AG08395 (cell line): ENCODE results near the gene MARCHF3.
"Not testable (repeated sequence)": the region's sequence is repeated elsewhere in the genome, so short reads cannot be mapped to it uniquely, and the experiment has no call there.

Source experiments
- DNase-seq: peaks from one replicate; pipeline ENCODE4 v3.0.0; 2012; ENCODE audit warnings: mixed read lengths, low spot score

Gene MARCHF3

DNA sequence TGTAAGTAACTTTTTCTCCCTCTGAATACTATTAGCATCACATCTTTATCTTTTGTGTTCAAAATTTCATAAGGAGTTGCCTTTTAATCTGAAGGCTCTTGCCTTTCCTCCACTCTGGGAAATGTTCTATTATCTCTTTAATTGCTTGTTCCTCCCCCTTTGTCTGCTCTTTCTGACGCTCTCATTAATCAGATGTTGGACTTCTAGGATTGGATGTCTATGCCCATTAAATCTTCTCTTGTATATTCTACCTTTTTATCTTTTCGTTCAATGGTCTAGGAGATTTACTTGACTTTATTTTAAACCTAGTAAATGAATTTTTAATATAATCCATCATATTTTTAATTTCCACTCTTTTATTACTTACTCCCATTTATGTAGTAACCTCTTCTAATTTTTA lies 76.7 kb downstream of the MARCHF3 start:
- DNase-seq: no peak

DNA sequence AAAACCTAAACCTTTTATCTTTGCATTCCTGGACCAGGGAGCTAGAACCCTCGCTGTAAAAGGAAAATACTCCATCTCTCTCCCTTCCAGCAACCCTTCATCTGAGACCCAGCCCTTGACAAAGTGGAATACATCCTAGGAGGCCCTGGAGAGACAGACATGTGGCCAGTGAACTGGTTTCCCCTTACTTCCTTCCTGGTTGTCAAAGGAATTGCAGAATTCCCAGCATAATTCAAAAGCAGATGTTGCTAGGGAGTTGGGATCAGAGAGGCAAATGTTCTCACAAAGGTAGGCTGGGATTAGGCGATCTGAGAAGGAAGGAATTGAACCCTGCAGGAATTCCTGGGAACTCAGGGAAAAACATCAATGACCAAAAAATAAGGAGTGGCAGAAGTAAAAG lies 80.9 kb downstream of the MARCHF3 start:
- no peak for DNase-seq

DNA sequence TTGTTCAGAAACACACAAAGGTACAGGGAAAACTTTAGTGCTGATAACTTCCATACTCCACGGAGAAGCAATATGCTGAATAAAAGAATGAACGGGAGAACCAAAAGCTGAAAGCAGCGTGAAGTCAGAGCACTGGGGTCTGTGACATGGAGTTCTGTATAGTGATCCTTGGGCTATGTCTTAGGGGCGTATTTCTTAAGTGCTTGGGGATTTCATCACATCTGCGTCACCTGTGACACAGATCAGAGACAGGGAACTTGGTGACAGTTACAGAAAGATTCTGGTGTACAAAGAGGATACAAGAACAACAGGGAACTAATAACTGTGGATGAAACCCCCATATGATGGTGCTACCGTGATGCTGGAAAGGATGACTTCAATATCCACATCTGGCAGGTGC lies 81.9 kb downstream of the MARCHF3 start:
- no peak for DNase-seq

DNA sequence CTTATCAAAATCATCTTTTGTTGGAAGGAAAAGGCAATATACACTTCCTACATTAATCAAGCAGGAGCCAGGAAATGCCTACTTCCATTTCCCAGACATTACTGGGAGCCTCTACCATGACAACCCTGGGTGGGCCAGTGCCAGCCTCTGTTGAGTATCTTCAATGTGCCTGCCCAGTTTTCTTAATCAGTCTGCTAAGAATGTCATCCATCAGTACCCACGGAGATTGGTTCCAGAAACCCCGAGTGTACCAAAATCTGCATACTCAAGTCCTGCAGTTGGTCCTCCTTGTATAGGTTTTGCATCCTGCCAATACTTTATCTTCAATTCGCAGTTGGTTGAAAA lies 82.4 kb downstream of the MARCHF3 start:
- DNase-seq: no peak

DNA sequence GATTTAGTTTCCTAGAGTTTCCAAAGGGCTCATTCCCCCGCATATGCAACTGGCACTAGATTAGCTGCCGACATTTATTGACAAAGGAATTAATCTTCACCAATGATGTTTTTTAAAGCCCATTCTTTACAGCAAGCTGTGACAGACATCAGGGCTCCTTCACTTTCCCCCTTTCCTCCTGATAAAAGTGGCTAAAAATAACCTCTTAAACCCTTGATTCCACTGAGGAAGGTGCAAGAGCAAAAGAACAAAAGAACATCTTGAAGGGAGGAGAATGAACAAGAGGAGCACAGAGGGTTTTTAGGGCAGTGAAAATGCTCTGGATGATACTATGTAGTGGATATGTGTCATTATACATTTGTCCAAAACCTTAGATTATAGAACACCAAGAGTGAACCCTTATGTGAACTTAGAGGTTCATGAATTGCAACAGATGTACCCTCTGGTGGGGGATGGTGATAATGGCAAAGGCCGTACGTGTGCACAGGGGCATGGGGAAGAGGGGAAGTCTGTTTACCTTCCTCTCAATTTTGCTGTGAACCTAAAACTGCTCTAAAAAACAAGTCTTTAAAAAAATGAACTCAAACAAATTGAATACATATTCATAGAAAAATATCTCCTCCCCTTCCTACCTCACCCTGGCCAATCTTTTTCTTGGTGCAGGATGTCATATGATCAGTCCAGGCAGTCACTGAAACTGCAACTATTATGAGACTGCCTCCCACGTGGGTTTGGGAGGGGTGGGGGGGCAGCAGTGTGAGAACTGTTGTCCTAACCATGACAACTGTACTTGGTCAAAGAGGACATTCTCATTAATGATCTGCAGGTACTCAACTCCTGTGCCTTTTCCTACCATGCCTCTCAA lies 83.0 kb downstream of the MARCHF3 start:
- no peak for DNase-seq

DNA sequence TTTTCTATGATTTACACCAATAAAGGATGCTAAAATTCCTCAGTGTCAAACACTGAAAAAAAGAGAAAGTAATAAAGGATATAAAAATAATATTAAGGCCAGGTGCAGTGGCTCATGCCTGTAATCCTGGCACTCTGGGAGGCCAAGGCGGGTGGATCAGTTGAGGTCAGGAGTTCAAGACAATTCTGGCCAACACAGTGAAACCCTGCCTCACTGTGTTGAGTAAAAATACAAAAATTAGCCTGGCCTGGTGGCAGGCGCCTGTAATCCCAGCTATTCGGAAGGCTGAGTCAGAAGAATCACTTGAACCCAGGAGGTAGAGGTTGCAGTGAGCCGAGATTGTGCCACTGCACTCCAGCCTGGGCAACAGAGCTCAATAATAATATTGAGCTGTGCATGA lies 87.5 kb downstream of the MARCHF3 start:
- not testable (repeated sequence) for DNase-seq

DNA sequence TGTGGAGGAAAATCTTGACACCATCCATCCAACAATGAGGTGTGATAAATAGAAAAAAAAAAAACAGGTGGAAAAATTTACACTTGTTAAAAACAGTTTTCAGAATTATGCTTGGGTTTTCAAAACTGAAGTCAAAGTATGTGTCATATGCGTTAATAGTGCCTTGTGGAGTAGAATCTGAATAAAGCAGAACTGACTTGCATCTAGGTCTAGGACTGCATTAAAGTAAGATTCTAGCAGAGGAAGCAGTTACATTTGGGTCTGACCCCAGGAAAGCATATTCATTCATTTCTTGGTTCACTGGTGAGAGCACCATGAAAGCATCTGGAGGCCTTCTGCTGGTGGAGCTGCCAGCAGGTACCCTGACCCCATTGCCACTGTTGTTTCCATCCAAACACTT lies 89.0 kb downstream of the MARCHF3 start:
- DNase-seq: no peak

DNA sequence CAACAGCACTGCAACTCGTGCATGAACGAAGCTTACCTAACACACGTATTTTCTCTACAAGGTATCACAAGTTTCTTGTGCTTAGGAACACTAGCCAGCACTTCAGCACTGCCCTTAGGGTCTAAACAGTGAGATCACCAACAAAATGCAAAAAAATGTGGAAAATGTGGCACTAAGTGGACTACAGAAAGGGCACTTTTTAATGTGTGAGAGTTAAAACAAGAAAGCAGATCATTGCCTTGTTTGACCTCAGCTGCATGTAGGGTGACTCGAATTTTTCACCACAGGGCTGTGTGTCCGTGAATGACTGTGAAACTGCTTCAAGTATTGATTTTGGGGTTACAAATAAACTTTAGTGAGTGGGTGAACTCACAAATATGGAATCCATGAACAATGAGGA lies 90.5 kb downstream of the MARCHF3 start:
- no peak for DNase-seq

DNA sequence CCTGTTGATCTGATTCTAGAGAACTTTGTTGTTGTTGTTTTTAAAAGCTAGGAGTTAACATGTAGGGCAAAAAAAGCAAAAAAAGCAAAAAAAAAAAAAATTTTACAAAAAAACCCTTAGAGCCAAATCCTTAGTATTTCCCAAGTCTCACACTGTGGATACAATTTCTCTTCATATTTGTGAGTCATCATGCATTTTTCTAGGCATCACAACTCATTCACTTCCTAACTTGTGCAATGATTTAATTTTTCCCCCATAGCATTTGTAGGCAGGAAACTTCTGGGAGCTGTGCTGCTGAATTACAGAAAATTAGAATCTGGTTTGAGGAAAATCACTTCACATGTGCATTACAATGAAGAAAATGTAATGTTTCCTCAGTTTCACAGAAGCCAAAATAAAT lies 91.9 kb downstream of the MARCHF3 start:
- peak; percentile 80 for DNase-seq

- DNase-seq: no peak
These were observed 92.6 kb downstream of the MARCHF3 start for GRCh38 chr5:126937771-126938170.

DNA sequence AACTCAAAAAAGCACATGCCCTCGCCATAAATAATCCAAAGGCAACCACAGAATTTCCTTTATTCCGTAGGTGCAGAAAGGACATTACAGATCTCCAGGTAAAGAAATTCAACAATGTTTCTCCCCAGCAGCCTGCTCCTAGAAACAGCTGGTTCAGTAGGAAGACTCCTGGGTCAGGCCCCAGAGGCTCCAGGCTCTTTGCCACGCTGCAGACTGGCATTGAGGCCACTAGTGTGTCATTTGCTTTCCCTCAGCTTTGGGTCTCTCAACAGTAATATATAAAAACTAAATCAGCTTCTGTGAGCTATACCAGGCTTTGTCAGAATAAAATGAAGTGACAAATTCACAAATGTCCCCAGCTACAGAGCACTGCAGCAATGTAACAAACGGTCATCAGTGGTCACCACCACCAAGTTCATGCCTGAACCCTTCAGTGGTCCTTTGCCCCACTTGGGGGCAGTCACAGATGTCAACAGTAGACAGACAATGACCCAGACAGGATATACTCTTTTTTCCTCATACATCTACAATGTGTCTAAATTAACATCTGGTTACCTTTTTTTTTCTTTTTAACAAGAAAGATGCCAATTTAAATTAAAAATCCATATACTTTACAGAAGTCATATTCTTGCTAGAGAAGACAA lies 93.5 kb downstream of the MARCHF3 start:
- no peak for DNase-seq

DNA sequence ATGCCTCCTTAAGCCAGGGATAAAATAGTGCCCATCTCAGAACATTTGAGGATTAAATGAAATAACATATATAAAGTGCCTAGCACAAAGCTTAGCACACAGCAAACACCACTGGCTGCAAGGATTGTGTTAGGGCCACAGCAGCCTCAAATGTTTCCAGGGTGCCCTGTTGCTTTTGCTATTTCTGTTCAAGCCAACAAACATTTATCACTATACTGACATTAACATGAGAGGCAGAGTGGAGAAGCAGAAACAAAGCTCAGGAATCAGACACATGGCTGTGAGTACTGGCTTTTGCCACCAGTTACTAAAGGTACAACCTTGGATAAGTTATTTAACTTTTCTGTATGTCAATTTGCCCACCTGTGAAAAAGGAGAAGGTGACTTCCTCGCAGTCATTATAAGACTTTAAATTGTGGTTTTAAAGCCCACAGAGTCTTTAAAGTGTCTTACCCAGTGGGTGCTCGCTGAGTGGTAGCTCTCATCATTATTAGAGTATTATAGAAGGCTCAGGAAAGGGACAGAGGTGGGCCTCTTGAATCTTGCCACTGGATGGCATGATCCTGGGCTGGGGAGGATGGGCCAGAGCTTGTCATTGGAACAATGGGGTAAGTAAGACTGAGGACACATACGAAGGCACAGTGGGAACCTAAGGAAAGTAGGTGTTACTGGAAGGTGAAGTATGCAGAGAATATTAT lies 98.2 kb downstream of the MARCHF3 start:
- DNase-seq: no peak

- no peak for DNase-seq
These were observed 102.3 kb downstream of the MARCHF3 start for GRCh38 chr5:126928041-126928440.

GRCh38 chr5:126927429-126927828 lies 102.9 kb downstream of the MARCHF3 start:
- DNase-seq: no peak

DNA sequence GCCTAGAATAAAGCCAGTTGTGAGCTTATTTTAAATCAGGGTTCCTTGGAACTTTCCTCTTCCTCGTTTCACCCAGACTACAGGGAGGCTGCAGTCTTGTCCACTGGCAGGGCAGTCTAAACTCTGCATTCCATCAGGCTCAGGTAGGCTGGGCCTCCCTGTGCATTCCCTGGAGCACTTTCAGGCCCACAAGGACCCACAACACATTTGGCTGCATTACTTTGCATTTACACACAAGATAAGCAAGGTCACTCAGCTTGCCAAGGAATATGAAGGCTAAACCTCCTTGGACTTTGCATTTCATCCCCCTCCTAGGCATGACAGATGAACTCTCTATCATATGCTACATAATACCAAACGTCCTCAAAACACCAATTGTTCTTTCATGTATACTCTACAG lies 104.2 kb downstream of the MARCHF3 start:
- DNase-seq: no peak

GRCh38 chr5:126925482-126925881 lies 104.9 kb downstream of the MARCHF3 start:
- no peak for DNase-seq

GRCh38 chr5:126924331-126925033 lies 105.9 kb downstream of the MARCHF3 start:
- no peak for DNase-seq

DNA sequence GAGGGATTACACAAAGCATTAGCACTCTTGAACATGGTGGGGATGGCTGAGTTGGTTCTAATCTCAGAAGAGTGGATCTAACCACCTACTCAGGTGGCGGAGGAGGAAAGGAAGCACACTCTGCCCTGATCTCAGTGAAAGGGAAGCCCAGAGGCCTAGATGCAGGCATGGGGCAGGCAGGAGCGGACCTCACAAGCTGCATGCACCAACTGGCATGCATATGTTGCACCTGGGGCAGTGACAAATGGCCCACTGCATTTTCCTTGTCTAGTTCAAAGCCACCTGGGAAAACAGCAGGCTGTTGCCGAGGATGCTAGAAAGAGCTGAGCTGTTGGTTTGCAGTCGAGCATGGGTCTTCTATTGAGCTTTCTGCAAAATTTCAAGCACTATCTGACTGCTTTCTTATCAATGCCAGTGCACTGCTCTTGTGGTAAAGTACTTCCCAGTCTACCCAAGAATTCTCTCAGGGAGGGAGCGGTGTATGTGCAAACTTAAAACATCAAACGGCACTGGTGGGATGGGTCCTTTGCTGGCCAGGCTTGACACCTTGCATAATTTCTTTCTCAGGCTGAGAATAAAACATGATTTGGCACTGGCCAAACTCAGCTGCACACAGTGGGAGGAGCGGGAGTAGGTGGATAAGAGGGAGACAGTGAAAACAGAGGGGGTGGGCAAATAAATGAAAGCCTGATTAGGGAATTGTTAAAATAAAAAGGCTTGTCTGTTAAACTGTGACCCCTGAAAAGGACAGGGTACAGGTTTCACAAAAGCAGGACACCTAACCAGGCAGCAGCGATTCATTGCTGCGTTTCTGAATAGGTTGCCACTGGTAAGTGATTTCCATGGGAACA lies 108.9 kb downstream of the MARCHF3 start:
- DNase-seq: no peak

DNA sequence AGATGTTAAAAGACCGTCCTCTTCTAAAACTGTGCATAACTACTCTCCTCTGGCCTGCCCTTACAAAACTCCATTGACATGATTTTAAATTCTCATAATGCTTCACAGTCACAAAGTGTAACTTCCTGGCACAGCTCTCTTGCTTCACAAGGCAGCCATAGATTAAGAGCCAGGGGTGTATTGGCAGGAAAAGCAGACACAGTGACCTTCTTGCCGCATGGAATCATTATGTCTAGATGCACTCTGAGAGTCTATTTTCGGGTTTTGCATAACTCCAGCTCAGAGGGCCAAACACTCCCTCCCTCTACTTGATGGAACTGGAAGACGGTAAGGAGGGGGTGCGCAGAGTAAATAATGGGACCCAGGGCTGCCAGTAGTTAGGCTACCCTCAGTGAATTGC lies 110.1 kb downstream of the MARCHF3 start:
- no peak for DNase-seq

DNA sequence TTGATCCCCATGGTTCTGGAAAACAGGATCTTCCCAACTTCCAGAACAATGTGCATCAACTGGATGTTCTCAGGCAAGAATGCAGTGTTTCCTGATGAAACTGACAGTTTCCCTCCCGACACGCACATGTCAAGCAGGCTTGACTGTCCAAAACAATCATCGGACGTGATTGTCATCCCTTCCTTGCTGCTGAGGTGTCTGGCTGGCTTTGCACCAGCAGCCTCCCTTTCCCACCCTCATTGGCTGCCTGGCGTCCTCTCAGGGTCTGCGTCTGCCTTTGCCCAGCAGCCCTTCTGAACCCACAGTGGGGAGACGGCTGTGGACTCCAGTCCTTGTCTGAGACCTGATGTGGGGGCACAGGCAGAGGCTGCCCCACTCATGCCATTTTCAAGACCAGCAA lies 110.8 kb downstream of the MARCHF3 start:
- no peak for DNase-seq

- DNase-seq: no peak
These were observed 111.8 kb downstream of the MARCHF3 start for GRCh38 chr5:126918615-126918957.
